H9 (cell line): ENCODE data around the gene TMEM219. TPM values are rescaled to one million over a fixed set of nuclear protein-coding genes. Genes with fewer than 3 reads are reported as not detected.

Experiments
- DNase-seq: peaks from one replicate; pipeline ENCODE4 v3.0.0-alpha.2; 2017
- H2AFZ ChIP-seq: one replicate; pipeline ENCODE4 v1.6.1; 2013; ENCODE audit warnings: mild to moderate bottlenecking, low read length, control low read depth, moderate library complexity
- H2AK5ac ChIP-seq: 2 replicates; pipeline ENCODE4 v1.6.1; 2013; ENCODE audit warnings: low read length, control low read depth, mixed read lengths; ENCODE audit not compliant: insufficient read length
- H2BK120ac ChIP-seq: one replicate; pipeline ENCODE4 v1.6.1; 2013; ENCODE audit warnings: low read depth, mild to moderate bottlenecking, low read length, control low read depth, inconsistent platforms; ENCODE audit not compliant: poor library complexity, severe bottlenecking
- H2BK12ac ChIP-seq: 2 replicates; pipeline ENCODE4 v1.6.1; 2013; ENCODE audit warnings: low read length, control low read depth, mixed read lengths, low read depth; ENCODE audit not compliant: insufficient read length
- H2BK15ac ChIP-seq: 2 replicates; pipeline ENCODE4 v1.6.1; 2013; ENCODE audit warnings: low read depth, low read length, control low read depth
- H2BK20ac ChIP-seq: one replicate; pipeline ENCODE4 v1.6.1; 2013; ENCODE audit warnings: low read depth, mild to moderate bottlenecking, low read length, control low read depth, inconsistent platforms; ENCODE audit not compliant: poor library complexity, severe bottlenecking
- H2BK5ac ChIP-seq: 2 replicates; pipeline ENCODE4 v1.6.1; 2013; ENCODE audit warnings: low read length, control low read depth, mixed read lengths; ENCODE audit not compliant: insufficient read length
- H3K14ac ChIP-seq: 2 replicates; pipeline ENCODE4 v1.6.1; 2013; ENCODE audit warnings: low read length, control low read depth; ENCODE audit not compliant: insufficient read depth
- H3K18ac ChIP-seq: 2 replicates; pipeline ENCODE4 v1.6.1; 2013; ENCODE audit warnings: low read depth, mild to moderate bottlenecking, mixed read lengths, low read length, control low read depth; ENCODE audit not compliant: insufficient read length
- H3K23ac ChIP-seq: 2 replicates; pipeline ENCODE4 v1.6.1; 2013; ENCODE audit warnings: low read length, control low read depth, mixed read lengths, low read depth; ENCODE audit not compliant: insufficient read length
- H3K23me2 ChIP-seq: 2 replicates; pipeline ENCODE4 v1.6.1; 2013; ENCODE audit warnings: low read depth, mild to moderate bottlenecking, mixed read lengths, low read length, control low read depth; ENCODE audit not compliant: insufficient read length, poor library complexity, severe bottlenecking
- H3K27ac ChIP-seq: 2 replicates; pipeline ENCODE4 v1.5.1; 2013; ENCODE audit warnings: low read length, control low read depth, mixed read lengths, low read depth; ENCODE audit not compliant: insufficient read length
- H3K27me3 ChIP-seq: 2 replicates; pipeline ENCODE4 v1.6.1; 2013; ENCODE audit warnings: low read length, control low read depth, inconsistent platforms; ENCODE audit not compliant: insufficient read depth
- H3K4ac ChIP-seq: 2 replicates; pipeline ENCODE4 v1.6.1; 2013; ENCODE audit warnings: low read depth, mild to moderate bottlenecking, control low read depth, inconsistent platforms, low read length, moderate library complexity
- H3K4me1 ChIP-seq: 2 replicates; pipeline ENCODE4 v1.6.1; 2013; ENCODE audit warnings: low read length, control low read depth, inconsistent platforms; ENCODE audit not compliant: insufficient read depth
- H3K4me2 ChIP-seq: 2 replicates; pipeline ENCODE4 v1.6.1; 2013; ENCODE audit warnings: low read length, control low read depth, mixed read lengths; ENCODE audit not compliant: insufficient read length, insufficient read depth
- H3K56ac ChIP-seq: 2 replicates; pipeline ENCODE4 v1.6.1; 2013; ENCODE audit warnings: low read depth, mild to moderate bottlenecking, mixed read lengths, low read length, control low read depth; ENCODE audit not compliant: insufficient read length
- H3K79me1 ChIP-seq: 2 replicates; pipeline ENCODE4 v1.6.1; 2013; ENCODE audit warnings: low read depth, mild to moderate bottlenecking, moderate library complexity, low read length, control low read depth, inconsistent platforms; ENCODE audit not compliant: insufficient read depth, poor library complexity, severe bottlenecking
- H3K79me2 ChIP-seq: 2 replicates; pipeline ENCODE4 v1.6.1; 2013; ENCODE audit warnings: low read length, control low read depth, inconsistent platforms; ENCODE audit not compliant: insufficient read depth
- H3K9ac ChIP-seq: 2 replicates; pipeline ENCODE4 v1.6.1; 2013; ENCODE audit warnings: low read length, control low read depth, mixed read lengths; ENCODE audit not compliant: insufficient read length; ENCODE audit errors: extremely low read depth
- H3K9me3 ChIP-seq: one replicate; pipeline ENCODE4 v1.6.1; 2013; ENCODE audit warnings: low read depth, low read length, inconsistent platforms; ENCODE audit not compliant: control insufficient read depth
- H3T11ph ChIP-seq: one replicate; pipeline ENCODE4 v1.6.1; 2013; ENCODE audit warnings: mild to moderate bottlenecking, low read length, control low read depth, inconsistent platforms
- H4K20me1 ChIP-seq: one replicate; pipeline ENCODE4 v1.6.1; 2013; ENCODE audit not compliant: control insufficient read depth, insufficient read length, insufficient read depth
- H4K5ac ChIP-seq: 2 replicates; pipeline ENCODE4 v1.6.1; 2013; ENCODE audit warnings: low read depth, mild to moderate bottlenecking, mixed read lengths, low read length, control low read depth; ENCODE audit not compliant: insufficient read length
- H4K8ac ChIP-seq: replicated peaks from 2 replicates; pipeline ENCODE4 v1.6.1; 2013; ENCODE audit warnings: low read length, control low read depth, mixed read lengths, low read depth; ENCODE audit not compliant: insufficient read length
- H4K91ac ChIP-seq: 2 replicates; pipeline ENCODE4 v1.6.1; 2013; ENCODE audit warnings: low read depth, mild to moderate bottlenecking, moderate library complexity, mixed read lengths, low read length, control low read depth; ENCODE audit not compliant: insufficient read length
- H3K27ac Mint-ChIP-seq, 3 experiments: 2 replicates in 2 of 3; 3 replicates in 1 of 3; pipeline ENCODE4 v1.8.0; 2020 to 2021; ENCODE audit warnings: mixed read lengths in 3 of 3, mild to moderate bottlenecking in 1 of 3, moderate library complexity in 1 of 3
- H3K27me3 Mint-ChIP-seq: 2 replicates; pipeline ENCODE4 v1.8.0; 2021; ENCODE audit warnings: low read depth, mild to moderate bottlenecking, moderate library complexity, mixed read lengths
- H3K36me3 Mint-ChIP-seq, 3 experiments: 2 replicates in 2 of 3; 3 replicates in 1 of 3; pipeline ENCODE4 v1.8.0; 2020 to 2021; ENCODE audit warnings: low read depth in 3 of 3, mixed read lengths in 3 of 3; ENCODE audit not compliant: insufficient read depth in 1 of 3
- H3K4me1 Mint-ChIP-seq, 2 experiments: 2 replicates each; pipeline ENCODE4 v1.8.0; 2020; ENCODE audit warnings: mixed read lengths in 2 of 2
- H3K4me3 Mint-ChIP-seq, 2 experiments: 2 replicates in 1 of 2; 3 replicates in 1 of 2; pipeline ENCODE4 v1.8.0; 2020 to 2021; ENCODE audit warnings: mild to moderate bottlenecking in 2 of 2, mixed read lengths in 2 of 2, moderate library complexity in 1 of 2
- H3K9me3 Mint-ChIP-seq, 2 experiments: 2 replicates in 1 of 2; 3 replicates in 1 of 2; pipeline ENCODE4 v1.8.0; 2020; ENCODE audit warnings: mild to moderate bottlenecking in 2 of 2, mixed read lengths in 2 of 2, moderate library complexity in 1 of 2
- WGBS: extraction: QIAGEN DNeasy Blood & Tissue Kit; methylation state at CpG from one replicate; pipeline ENCODE4 v1.1.7; 2013; ENCODE audit warnings: missing lambda C conversion rate, low lambda C conversion rate, mixed read lengths; ENCODE audit not compliant: insufficient read length; ENCODE audit errors: extremely low coverage; 5-methylcytosine and 5-hydroxymethylcytosine counted together
- total RNA-seq: library from RNA; stranded (reverse); gene quantifications from 2 replicates; pipeline ENCODE4 v1.2.1, GENCODE V29; 2021
- TF ChIP-seq, protein P1 (sequence below): fragments of 200-600 bp; sonication (generic); conservative IDR thresholded peaks from 3 replicates; pipeline ENCODE4 v1.8.0; 2021; ENCODE audit warnings: antibody characterized with exemption, mild to moderate bottlenecking

The TMEM219 gene
- total RNA-seq, 1 experiment from 2014 or later, result 89.1 TPM

DNA sequence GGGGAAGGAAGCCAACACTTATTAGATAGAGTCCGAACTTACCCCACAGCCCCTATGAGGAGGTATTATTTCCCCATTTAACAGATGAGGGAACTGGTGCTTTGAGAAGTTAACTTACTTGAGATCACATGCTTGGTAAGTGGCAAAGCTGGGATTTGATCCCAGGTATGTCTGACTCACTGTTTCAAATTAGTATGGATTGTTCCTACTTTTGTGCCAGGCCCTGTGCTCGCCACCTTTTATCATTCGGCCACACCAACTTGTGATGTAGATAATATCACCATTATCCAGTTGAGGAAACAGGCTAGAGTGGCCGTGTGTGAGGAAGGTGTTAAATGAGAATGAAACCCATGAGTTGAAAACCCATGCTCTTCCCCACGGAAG, 22.9 kb downstream of the TMEM219 start:
- Histone ChIP-seq H3K4ac (no peak overlapping the region), H2BK20ac (no peak overlapping the region), H2BK120ac (no peak overlapping the region), H4K20me1 (no peaks in the 10 kb centered on the region), H4K91ac (no peak overlapping the region), H3K23ac (no peak overlapping the region), H3K27me3 (no peaks in the 10 kb centered on the region), H4K5ac (no peak overlapping the region), H3K4me1 (no peaks in the 10 kb centered on the region), H3T11ph (no peak overlapping the region), H2AK5ac (no peak overlapping the region), H3K18ac (no peak overlapping the region), H3K9ac (no peak overlapping the region), H2BK5ac (no peak overlapping the region), H3K14ac (no peak overlapping the region), H2BK12ac (no peak overlapping the region), H3K56ac (no peak overlapping the region), H3K23me2 (no peaks in the 10 kb centered on the region), H3K9me3 (no peaks in the 10 kb centered on the region), H3K4me2 (no peak overlapping the region), H4K8ac (no peak overlapping the region), H3K79me2 (no peaks in the 10 kb centered on the region), H3K27ac (no peak overlapping the region), H3K79me1 (no peaks in the 10 kb centered on the region), H2BK15ac (no peak overlapping the region), H2AFZ (no peak overlapping the region)
- H3K4me1 Mint-ChIP-seq, result no peaks in the 10 kb centered on the region
- H3K27me3 Mint-ChIP-seq, result no peaks in the 10 kb centered on the region
- no peak overlapping the region for H3K4me3 Mint-ChIP-seq
- no CpG with 5 or more reads among the region's 5 CpGs for WGBS
- H3K27ac Mint-ChIP-seq, result no peak overlapping the region
- TF ChIP-seq, protein P1, sequence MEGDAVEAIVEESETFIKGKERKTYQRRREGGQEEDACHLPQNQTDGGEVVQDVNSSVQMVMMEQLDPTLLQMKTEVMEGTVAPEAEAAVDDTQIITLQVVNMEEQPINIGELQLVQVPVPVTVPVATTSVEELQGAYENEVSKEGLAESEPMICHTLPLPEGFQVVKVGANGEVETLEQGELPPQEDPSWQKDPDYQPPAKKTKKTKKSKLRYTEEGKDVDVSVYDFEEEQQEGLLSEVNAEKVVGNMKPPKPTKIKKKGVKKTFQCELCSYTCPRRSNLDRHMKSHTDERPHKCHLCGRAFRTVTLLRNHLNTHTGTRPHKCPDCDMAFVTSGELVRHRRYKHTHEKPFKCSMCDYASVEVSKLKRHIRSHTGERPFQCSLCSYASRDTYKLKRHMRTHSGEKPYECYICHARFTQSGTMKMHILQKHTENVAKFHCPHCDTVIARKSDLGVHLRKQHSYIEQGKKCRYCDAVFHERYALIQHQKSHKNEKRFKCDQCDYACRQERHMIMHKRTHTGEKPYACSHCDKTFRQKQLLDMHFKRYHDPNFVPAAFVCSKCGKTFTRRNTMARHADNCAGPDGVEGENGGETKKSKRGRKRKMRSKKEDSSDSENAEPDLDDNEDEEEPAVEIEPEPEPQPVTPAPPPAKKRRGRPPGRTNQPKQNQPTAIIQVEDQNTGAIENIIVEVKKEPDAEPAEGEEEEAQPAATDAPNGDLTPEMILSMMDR, result no peak
- no peak for DNase-seq
- peaks cover 48 to 87% (median 78%) of the 10 kb centered on the region in 3 experiments for H3K36me3 Mint-ChIP-seq
- H3K9me3 Mint-ChIP-seq, result no peaks in the 10 kb centered on the region
